Stimulated activated naive CD4-positive, alpha-beta T cell treated with Interleukin-2 at 50 U/mL for 16 hours (primary cell): ENCODE results near the gene TPPP2.
A peak's percentile ranks its signal among the peaks of the same experiment; 100 is the strongest.

Experiments used
- DNase-seq: peaks from one replicate; lab custom pipeline; 2025; lab: John Stamatoyannopoulos, UW

Gene TPPP2

DNA sequence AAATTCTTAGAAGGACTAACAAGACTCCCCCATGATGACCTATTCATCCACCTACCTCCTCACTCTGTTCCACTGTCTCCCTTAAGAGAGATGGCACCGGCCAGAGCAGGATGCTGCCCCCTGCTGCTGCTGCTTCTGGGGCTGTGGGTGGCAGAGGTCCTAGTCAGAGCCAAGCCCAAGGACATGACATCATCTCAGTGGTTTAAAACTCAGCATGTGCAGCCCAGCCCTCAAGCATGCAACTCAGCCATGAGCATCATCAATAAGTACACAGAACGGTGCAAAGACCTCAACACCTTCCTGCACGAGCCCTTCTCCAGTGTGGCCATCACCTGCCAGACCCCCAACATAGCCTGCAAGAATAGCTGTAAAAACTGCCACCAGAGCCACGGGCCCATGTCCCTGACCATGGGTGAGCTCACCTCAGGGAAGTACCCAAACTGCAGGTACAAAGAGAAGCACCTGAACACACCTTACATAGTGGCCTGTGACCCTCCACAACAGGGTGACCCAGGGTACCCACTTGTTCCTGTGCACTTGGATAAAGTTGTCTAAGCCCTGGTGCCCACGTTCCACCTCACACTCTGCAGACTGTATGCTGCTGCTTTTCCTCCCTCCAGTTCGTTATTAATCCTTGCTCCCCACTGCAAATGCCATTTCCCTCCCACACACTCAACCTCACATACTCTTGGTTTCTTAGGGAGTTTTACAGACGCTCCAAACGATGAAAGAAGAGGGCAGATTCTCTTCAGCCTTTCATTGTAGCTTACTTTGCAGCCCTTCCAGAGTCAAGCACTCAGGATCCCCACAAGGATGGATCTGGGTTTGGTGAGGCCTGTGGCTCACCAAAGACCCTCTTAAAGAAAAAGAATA lies 28.0 kb downstream of the TPPP2 start, which contains the start of gene RNASE8:
Gene RNASE8, plus strand, starts transcription at position 20 of the 873 bp plus-strand sequence. Its CDS starts 71 bp downstream, at position 91.
- no peak for DNase-seq

DNA sequence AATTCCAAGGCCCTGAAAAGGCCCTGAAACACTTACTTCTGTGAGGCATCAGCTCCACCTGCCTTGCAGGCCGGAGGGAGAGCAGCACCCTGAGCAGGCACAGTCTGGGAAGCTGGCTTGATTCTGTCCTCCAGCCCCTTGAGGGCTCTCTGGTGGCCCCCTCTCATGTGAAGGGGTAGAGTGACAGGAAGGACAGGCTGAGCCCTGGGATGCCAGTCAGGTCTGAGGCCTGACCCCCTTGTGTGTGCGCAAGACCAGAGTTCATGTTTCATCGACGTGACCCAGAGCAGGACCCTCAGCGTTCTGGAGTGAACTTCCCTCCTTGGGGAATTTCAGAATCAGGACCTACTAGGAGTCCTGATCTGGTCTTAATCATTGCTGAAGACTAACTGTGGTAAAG lies 28.9 kb downstream of the TPPP2 start:
- DNase-seq, result no peak

DNA sequence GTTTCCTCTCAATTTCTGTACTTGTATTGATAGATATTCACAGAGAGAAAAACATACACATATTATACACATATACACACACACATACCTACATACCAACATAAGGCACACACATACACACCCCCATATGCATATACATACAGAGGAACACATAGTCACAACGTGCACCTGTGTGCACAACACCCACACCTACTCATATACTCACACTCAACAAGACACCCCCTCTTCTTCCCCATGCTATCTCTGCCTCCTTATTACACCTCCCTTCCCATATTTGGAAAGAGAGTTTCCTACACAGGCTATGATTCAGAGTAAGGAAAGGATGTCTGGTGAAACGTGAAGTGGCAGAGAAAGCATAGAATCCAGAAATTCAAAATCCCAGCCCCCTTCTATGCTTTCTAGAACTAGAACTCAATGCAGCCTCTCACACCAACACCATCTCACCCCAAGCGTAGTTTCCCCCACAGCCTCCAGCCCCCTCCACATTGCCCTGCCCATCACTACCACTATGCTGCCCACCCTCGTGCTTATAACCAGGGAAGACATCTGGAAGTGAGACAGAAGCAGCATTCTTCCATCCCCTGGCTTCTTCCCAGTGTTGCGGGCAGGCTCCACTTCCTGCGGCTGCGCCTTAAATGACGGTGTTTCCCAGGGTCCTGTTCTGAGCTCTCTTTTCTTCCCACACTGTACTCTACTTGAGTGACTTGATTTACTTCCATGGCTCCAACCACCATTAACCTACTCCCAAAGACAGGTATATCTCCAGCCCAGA lies 30.0 kb downstream of the TPPP2 start:
- no peak for DNase-seq

DNA sequence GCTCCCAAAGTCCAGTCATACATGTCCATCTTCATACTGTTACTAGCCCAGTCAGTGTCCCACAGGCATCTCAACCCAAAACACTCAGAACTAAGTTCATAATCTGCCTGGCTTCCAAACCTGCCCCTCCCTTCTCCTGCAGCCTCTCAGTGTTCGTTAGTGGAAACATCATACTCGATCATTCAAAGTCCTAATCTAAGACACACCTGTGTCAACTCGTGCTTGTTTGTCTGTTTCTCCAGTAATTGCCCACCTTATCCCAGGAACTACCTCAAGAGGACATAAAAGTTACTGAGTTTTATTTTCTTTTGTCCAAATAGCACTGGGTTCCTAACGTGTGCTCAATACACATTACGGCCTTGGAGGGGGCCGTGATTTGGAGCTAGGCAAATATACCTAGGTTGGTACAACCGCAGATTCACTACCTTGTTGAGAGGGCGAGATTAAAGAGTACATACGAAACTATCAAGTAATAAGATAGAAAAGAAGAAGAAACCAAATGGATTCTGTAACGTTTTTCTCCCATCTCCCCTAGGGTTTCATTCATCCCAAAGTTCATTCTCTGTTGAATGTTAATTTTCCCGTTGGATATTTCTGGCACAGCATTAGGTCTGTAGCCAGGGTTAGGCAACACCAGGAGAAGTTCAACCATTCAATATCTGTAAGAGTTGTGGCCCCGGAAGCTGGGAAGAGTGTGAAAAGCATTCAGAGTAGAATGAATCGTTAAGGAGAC lies 30.8 kb downstream of the TPPP2 start:
- DNase-seq, result no peak

DNA sequence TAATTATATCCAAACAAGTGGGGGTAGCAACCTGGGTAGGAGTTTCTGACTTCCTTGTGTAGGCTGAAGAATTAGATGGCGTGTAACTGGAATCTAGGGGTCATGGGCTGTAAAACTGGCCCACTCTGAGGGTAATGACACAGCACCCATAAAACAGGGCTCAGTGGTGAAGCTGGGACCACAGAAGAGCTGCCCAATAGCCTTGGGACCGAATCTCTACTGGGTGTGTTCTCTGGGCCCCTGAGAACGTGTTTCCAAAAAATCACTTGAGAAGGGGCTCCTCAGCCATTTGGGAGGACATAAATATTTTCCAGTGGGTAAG lies 31.3 kb downstream of the TPPP2 start:
- DNase-seq, result no peak

DNA sequence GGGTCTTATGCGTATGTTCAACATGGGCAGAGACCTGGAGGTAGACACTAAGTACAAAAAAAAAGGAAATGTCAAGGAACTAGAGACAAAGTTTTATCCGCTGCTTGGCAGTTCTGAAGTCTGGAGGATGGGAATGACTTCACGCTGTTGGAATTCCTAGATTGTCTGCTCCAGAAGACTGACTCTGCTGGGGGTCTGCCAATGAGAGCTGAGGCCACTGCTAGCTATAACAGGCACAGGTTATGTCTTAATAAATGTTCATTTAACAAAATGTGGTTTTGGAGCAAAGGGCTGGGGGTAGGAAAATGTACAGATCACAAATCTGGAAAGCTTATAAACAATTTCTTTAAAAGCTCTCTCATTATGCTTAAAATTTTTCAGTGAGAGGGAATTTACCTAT lies 33.5 kb downstream of the TPPP2 start:
- DNase-seq, result no peak

DNA sequence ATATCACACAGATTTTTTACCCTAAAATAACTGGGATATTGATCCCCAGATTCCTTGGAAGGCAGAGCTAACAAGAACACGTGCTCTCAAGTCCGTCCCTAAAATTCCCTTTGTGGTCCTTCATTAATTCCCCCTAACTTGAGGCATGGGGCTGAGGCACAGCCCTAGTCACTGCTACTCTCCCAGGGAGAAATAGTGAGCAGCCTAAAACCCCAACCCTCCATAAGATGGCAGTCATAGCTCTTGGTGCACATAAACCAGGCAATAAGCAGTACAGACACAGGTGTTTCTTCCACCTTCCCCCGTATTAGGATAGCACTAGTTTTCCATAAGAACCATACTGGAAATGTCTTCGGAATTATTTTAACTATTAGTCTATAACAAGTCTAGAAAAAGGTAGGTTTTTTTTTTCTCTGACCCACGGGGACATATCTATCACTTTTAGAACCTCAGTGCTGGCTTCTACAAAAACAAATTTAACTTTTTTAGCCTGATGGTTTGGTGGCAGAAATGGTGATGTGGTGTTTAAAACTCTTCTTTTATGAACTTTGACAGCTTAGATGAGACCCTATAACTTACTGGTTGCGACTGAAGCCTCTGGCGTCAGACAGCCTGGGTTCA lies 37.0 kb downstream of the TPPP2 start:
- no peak for DNase-seq

DNA sequence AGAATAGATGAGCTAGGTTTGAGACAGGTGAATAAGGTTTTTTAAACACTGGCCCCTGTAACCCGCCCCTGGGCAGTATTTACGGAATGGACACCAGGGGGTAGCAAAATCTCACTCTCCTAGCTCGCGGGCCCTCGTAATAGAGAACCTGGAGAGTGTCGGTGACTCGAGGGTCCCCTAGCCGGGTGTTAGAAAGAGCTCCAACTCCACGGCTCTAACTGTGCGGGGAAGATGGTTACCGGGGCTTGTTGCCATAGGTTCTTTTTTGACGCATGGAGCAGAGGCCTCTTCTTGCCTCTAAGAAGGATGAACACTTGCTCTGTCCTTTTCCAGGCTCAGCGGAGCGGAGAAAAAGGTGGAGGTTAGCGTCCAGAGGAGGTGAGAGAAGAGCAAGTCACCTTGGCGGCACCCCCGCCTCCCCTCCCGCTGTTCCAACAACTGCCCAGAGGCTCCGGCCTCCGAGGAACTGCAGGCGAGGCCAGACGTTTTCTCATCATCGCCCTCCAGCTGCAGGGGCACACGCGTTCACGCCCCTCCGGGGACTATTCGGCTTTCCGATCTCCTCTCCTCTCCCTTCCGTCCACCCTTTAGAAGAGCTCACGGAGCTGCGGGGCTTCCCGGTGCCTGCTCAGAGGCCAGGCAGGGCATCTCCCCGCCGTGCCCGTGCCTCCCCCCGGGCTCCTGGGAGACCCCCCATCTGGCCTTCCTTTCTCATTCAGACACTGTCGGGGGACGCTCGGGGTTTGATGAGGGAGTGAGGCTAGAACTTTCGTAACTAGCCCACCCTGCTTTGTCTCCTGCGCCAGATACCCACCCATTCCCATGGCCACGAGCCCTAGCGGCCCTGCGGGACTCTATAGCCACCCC lies 38.7 kb downstream of the TPPP2 start:
- peak; percentile 22 for DNase-seq

DNA sequence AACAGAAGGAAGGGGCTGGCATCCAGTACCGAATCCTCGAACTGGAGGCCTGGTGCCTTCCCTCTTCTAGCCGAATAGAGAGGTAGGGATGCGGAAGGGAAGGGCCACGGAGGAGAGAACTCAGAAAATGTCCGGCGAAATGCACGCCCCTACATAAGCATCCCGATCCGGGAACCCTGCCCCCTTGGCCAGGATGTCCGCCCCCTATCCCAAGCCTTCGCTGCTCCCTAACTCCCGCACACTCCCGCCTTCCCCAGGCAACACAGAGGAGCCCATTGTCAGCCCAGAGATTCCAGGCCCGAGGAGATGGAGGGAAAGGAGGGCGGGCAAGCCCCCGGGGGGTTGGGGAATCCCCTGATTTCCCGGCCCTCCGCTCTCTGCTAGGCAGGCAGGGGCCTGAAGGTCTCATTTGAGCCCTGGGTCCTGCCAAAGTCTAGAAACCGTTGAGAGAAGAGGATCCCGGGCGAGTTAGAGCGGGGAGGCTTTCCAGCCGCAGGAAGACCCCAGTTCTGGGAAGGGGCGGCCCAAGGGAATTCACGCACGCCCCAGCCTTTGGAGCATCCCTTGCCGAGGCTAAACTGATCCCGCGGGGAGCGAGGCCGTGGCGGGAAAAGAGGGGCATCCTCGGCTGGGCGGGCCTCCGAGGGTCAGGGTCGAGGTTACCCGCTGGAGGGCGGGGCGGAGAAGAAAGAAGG lies 39.5 kb downstream of the TPPP2 start:
- DNase-seq, result no peak

DNA sequence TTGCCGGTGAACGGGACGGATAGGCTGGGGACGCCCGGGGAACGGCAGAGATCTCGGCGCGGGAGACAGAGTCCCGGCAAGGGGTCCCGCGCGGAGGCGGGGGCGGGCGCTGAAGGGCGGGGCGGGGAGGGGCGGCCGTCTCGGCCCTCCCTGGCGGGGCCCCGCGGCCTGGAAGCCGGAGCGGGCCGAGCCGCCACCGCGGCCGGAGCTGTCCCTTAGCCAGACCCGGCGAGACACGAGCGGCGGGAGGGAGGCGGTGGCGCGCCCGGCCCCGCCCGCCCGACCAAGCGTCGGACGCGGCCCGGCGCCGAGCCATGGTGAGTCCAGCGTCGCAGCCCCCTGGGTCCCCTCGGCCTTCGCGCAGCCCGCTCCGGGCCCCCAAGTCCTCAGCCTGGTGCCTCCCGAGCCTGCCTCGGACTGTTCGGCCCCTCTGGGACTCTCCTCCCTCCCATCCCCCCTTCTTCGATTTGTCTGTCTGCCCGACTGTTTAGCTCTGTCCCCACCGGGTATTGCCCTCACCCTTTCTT lies 40.1 kb downstream of the TPPP2 start, which contains the start of gene ARHGEF40:
Gene ARHGEF40, plus strand, starts transcription at position 222 of the 527 bp plus-strand sequence. Its CDS starts 93 bp downstream, at position 315.
- no peak for DNase-seq

DNA sequence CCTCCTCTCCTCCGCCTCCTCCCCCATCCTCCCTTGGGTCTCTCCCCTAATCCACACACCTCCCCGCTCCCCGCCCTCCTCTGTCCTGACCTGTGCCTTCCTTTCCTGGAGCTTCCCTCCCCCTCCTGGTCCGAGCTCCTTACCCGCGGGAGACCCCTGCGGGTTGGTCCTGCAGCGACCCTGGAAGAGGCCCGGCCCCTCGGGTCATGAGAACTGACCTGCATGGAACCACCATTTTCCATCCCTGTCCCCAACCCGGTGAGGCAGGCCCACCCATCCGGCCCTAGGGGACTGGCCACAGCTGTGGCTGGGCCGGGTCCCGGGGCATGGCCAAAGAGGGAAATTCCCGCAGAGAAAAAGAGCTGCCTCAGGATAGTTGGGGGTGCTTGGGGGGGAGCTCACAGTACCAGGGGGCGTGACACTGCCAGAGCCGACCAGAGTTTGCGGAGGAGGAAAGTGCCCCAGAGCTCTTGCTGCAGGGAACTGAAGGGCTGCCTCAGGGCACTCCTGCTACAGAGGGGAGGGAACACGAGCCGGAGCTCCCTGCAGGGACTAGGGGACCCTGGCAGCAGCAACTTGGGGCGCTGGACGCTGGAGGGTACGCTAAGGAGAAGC lies 40.7 kb downstream of the TPPP2 start:
- DNase-seq, result no peak

DNA sequence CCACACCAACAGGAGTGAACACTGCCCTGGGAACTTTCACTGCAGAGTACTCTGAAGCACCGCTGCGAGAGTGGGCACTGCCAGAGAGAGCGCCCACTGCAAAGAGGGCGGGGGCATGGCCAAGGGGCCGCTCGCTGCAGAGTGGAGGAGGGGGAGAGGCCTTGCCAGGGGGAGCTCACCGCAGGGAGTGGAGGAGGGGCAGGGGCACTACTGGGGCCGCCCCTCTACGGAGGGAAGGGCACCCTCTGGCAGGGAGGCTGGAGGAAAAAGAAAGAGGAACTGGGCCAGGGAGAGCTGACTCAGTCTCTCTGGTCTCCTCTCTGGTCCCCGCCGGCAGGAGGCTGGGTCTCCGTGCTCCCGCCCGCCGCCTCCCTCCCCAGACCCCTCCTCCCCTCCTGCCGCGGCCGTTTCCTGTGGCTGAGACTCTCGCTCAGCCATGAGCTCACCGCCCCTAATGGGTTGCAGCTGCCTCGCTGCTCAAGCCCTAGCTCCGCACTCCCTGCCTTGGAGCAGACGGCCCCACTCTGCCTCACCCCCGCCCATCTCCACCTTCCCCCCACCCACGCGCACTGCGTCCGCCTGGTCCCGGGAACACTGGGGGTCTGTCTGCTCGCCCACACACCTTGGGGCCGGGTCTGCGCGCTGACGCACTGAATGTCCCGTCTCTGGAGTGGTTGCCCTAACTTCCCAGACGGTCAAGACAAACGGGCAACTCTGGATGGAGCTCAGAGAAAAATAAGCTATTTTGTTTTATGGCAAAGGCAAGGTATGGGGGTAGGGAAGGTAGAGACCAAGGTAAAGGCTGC lies 41.4 kb downstream of the TPPP2 start:
- peak; percentile 59 for DNase-seq

DNA sequence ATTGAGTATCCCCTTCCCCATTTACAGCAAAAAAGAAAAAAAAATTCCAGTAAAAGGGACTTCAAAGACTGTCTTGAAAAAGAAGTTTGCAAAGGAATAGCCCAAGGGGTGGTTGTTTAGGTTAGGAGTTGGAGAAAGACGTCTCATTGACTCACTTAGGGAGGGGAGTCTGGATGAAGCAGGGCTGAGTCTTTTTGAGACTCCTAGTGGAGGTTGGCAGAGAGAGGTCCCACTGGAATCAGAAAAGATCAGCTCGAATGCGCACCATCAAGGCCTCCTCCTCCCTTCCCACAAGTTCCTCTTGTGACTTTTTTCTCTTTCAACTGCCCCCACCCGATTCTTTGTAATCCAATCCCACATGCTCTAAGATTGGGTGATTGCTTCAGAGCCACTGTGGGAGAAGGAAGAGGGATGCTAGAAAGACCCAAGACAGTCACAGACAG lies 42.0 kb downstream of the TPPP2 start:
- no peak for DNase-seq

DNA sequence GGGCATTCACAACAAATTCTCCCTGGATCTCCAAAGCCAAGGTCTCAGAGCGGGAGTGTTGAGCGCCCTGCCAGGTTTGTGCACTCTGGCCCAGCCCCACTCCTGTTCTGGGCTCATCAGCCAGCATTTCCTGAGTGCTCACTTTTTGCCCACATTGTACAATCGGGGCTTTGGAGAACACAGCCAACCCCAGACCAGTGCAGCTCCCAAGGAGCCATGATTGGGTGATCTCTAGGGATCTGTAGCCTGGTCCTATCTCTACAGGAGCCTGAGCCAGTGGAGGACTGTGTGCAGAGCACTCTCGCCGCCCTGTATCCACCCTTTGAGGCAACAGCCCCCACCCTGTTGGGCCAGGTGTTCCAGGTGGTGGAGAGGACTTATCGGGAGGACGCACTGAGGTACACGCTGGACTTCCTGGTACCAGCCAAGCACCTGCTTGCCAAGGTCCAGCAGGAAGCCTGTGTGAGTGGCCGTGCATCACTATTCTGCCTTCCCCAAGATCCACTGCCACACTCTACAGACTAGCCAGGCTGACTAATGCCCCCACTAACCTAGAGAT lies 42.8 kb downstream of the TPPP2 start:
- no peak for DNase-seq

DNA sequence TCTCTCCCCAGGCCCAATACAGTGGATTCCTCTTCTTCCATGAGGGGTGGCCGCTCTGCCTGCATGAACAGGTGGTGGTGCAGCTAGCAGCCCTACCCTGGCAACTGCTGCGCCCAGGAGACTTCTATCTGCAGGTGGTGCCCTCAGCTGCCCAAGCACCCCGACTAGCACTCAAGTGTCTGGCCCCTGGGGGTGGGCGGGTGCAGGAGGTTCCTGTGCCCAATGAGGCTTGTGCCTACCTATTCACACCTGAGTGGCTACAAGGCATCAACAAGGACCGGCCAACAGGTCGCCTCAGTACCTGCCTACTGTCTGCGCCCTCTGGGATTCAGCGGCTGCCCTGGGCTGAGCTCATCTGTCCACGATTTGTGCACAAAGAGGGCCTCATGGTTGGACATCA lies 43.9 kb downstream of the TPPP2 start:
- no peak for DNase-seq

DNA sequence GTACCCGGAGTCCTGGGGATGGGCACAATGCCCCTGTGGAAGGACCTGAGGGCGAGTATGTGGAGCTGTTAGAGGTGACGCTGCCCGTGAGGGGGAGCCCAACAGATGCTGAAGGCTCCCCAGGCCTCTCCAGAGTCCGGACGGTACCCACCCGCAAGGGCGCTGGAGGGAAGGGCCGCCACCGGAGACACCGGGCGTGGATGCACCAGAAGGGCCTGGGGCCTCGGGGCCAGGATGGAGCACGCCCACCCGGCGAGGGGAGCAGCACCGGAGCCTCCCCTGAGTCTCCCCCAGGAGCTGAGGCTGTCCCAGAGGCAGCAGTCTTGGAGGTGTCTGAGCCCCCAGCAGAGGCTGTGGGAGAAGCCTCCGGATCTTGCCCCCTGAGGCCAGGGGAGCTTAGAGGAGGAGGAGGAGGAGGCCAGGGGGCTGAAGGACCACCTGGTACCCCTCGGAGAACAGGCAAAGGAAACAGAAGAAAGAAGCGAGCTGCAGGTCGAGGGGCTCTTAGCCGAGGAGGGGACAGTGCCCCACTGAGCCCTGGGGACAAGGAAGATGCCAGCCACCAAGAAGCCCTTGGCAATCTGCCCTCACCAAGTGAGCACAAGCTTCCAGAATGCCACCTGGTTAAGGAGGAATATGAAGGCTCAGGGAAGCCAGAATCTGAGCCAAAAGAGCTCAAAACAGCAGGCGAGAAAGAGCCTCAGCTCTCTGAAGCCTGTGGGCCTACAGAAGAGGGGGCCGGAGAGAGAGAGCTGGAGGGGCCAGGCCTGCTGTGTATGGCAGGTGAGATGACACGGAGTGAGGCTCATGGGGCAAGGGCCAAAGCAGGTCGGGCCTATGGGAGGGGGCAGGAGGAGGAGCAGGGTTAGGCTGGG lies 44.6 kb downstream of the TPPP2 start:
- no peak for DNase-seq

DNA sequence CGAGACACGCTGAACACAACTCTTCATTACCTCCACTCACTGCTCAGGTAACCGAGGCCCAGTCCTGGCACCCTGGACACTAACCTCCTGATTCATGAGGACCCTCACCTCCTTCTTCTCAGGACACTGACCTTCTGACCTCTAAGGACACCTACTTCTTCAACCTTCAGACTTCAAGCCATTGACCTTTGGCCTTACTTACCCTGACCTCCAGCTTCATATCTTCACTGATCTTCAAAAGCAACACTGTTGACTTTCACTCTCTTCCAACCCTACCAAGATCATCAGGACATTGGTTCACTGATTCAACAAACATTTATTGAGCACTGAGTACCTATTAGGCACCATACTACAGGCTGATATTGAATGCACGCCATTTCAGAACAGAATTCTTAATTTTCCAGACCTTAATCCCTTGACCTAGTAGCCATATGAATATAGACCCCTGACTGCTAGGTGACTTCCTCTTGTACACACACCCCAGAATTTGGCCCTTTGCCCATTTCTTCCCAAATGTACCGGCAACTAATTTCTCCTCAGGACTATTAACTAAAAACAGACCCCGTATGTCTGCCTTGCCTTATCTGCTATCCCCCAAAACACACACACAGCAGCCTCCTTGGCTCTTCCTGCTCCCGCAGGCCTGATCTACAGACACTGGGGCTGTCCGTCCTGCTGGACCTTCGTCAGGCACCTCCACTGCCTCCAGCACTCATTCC lies 45.9 kb downstream of the TPPP2 start:
- no peak for DNase-seq
